HG03571 (cell line): ENCODE measurements around the gene ASCL2.
"Not testable (repeated sequence)": the region's sequence is repeated elsewhere in the genome, so short reads cannot be mapped to it uniquely, and the experiment has no call there.

Experiments
- ATAC-seq: cut with Tn5 transposase; IDR thresholded peaks from one replicate; pipeline ENCODE4 v1.9.1; 2021; ENCODE audit not compliant: unreplicated experiment

ASCL2 gene

GRCh38 chr11:2237457-2238238 lies 32.7 kb downstream of the ASCL2 start:
- no peak for ATAC-seq

GRCh38 chr11:2236381-2237134 lies 33.8 kb downstream of the ASCL2 start:
- not testable (repeated sequence) for ATAC-seq

- no peak for ATAC-seq
These were observed 34.6 kb downstream of the ASCL2 start for GRCh38 chr11:2235588-2236326.

GRCh38 chr11:2234963-2235362 lies 35.4 kb downstream of the ASCL2 start:
- no peak for ATAC-seq

GRCh38 chr11:2233693-2234455 lies 36.5 kb downstream of the ASCL2 start:
- ATAC-seq, result no peak

GRCh38 chr11:2229713-2230297 lies 40.6 kb downstream of the ASCL2 start:
- ATAC-seq, result no peak

- no peak for ATAC-seq
These were observed 46.1 kb downstream of the ASCL2 start for GRCh38 chr11:2224254-2224653.

- ATAC-seq, result no peak
These were observed 47.1 kb downstream of the ASCL2 start for GRCh38 chr11:2223153-2223794.

- no peak for ATAC-seq
These were observed 47.9 kb downstream of the ASCL2 start for GRCh38 chr11:2222451-2222850.

GRCh38 chr11:2221591-2221990 lies 48.8 kb downstream of the ASCL2 start:
- no peak for ATAC-seq

GRCh38 chr11:2221024-2221423 lies 49.4 kb downstream of the ASCL2 start:
- no peak for ATAC-seq

- ATAC-seq, result no peak
These were observed 50.1 kb downstream of the ASCL2 start for GRCh38 chr11:2220173-2220771.

GRCh38 chr11:2219318-2220017 lies 50.9 kb downstream of the ASCL2 start:
- ATAC-seq, result no peak
